Bronchial epithelial cell (primary cell): ENCODE results near the gene SASH1. TPM values are rescaled to one million over a fixed set of nuclear protein-coding genes. Genes with fewer than 3 reads are reported as not detected.

ENCODE experiments used
- DNase-seq: peaks from one replicate; pipeline ENCODE4 v3.0.0-alpha.2; 2010; ENCODE audit warnings: low read depth
- FAIRE-seq: peaks from 2 replicates; lab custom pipeline; 2011; peaks lifted over from hg19 to GRCh38; lab: Jason Lieb, UNC
- H3K27me3 ChIP-seq: 2 replicates; pipeline ENCODE4 v1.5.1; 2011; ENCODE audit warnings: low read length; ENCODE audit not compliant: control insufficient read depth, insufficient read depth
- H3K36me3 ChIP-seq: 2 replicates; pipeline ENCODE4 v1.5.1; 2011; ENCODE audit warnings: low read length; ENCODE audit not compliant: control insufficient read depth, insufficient read depth
- H3K4me3 ChIP-seq: 2 replicates; pipeline ENCODE4 v1.5.1; 2011; ENCODE audit warnings: mild to moderate bottlenecking, low read depth, low read length, control low read depth
- CTCF ChIP-seq: IDR thresholded peaks from 2 replicates; pipeline ENCODE4 v1.5.1; 2011; ENCODE audit warnings: mild to moderate bottlenecking, moderate library complexity, low read length, control low read depth, inconsistent platforms; ENCODE audit not compliant: insufficient read depth, severe bottlenecking
- total RNA-seq: library from RNA; depleted of rRNA; stranded (reverse); fragments of >200 nt; gene quantifications from 2 replicates; pipeline ENCODE4 v1.2.1, GENCODE V29; 2014

Gene SASH1
- total RNA-seq, 1 donor from 2014 or later, result 3.9 TPM

- DNase-seq (no peak), FAIRE-seq (no peak)
- H3K36me3 ChIP-seq, result no peaks in the 10 kb centered on the region
- no peaks in the 10 kb centered on the region for H3K27me3 ChIP-seq
- no peak for TF ChIP-seq CTCF
- no peak overlapping the region for H3K4me3 ChIP-seq
Measured at GRCh38 chr6:148503703-148504102, 161.1 kb downstream of the SASH1 start.

- FAIRE-seq (no peak), DNase-seq (no peak)
- Histone ChIP-seq H3K4me3 (no peak overlapping the region), H3K36me3 (no peaks in the 10 kb centered on the region), H3K27me3 (no peaks in the 10 kb centered on the region)
- no peak for TF ChIP-seq CTCF
Measured at GRCh38 chr6:148507774-148508173, 165.1 kb downstream of the SASH1 start.

GRCh38 chr6:148508401-148509041 lies 165.9 kb downstream of the SASH1 start:
- Histone ChIP-seq H3K36me3 (no peaks in the 10 kb centered on the region), H3K27me3 (no peaks in the 10 kb centered on the region), H3K4me3 (no peak overlapping the region)
- no peak for DNase-seq
- no peak for FAIRE-seq
- no peak for TF ChIP-seq CTCF

GRCh38 chr6:148509119-148509799 lies 166.6 kb downstream of the SASH1 start:
- DNase-seq (no peak), FAIRE-seq (no peak)
- H3K4me3 ChIP-seq, result no peak overlapping the region
- no peaks in the 10 kb centered on the region for H3K36me3 ChIP-seq
- no peaks in the 10 kb centered on the region for H3K27me3 ChIP-seq
- TF ChIP-seq CTCF, result no peak

- TF ChIP-seq CTCF, result no peak
- H3K27me3 ChIP-seq, result no peaks in the 10 kb centered on the region
- FAIRE-seq, result no peak
- H3K36me3 ChIP-seq, result no peaks in the 10 kb centered on the region
- DNase-seq, result peak; percentile 59
- H3K4me3 ChIP-seq, result no peak overlapping the region
Measured at GRCh38 chr6:148509800-148510581, 167.4 kb downstream of the SASH1 start.
